Epithelial cell of esophagus (primary cell): ENCODE results near the gene PRCC.

Experiments used
- DNase-seq: peaks from one replicate; pipeline ENCODE4 v3.0.0; 2010; ENCODE audit warnings: low read depth
- H3K4me3 ChIP-seq: 2 replicates; pipeline ENCODE4 v1.5.1; 2011; ENCODE audit warnings: mild to moderate bottlenecking, low read length, control low read depth
- TF ChIP-seq, protein P1 (sequence below): IDR thresholded peaks from 2 replicates; pipeline ENCODE4 v1.5.1; 2011; ENCODE audit warnings: low read depth, mild to moderate bottlenecking, low read length, control low read depth, inconsistent platforms; ENCODE audit not compliant: insufficient read depth; ENCODE audit errors: missing control alignments

PRCC gene

DNA sequence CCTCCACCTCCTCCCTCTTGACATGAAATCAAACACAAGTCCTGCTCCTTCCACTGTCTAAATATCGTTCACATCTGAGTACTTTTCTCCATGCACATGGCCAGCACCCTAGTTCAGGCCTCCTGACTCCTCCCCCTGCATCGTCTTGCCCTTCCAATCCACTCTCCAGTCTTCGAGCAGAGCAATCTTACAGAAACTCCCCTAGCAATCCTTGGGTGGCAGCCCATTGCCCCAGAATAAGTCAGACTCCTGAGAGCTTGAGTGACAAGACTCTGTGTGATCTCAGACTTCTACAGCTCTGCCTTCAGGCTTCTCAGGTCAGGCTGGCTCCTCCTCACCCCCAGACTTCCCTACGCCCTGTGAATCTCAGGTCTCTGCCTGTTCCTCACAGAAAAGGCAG lies 43.8 kb downstream of the PRCC start:
- TF ChIP-seq, protein P1, sequence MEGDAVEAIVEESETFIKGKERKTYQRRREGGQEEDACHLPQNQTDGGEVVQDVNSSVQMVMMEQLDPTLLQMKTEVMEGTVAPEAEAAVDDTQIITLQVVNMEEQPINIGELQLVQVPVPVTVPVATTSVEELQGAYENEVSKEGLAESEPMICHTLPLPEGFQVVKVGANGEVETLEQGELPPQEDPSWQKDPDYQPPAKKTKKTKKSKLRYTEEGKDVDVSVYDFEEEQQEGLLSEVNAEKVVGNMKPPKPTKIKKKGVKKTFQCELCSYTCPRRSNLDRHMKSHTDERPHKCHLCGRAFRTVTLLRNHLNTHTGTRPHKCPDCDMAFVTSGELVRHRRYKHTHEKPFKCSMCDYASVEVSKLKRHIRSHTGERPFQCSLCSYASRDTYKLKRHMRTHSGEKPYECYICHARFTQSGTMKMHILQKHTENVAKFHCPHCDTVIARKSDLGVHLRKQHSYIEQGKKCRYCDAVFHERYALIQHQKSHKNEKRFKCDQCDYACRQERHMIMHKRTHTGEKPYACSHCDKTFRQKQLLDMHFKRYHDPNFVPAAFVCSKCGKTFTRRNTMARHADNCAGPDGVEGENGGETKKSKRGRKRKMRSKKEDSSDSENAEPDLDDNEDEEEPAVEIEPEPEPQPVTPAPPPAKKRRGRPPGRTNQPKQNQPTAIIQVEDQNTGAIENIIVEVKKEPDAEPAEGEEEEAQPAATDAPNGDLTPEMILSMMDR, result no peak

DNA sequence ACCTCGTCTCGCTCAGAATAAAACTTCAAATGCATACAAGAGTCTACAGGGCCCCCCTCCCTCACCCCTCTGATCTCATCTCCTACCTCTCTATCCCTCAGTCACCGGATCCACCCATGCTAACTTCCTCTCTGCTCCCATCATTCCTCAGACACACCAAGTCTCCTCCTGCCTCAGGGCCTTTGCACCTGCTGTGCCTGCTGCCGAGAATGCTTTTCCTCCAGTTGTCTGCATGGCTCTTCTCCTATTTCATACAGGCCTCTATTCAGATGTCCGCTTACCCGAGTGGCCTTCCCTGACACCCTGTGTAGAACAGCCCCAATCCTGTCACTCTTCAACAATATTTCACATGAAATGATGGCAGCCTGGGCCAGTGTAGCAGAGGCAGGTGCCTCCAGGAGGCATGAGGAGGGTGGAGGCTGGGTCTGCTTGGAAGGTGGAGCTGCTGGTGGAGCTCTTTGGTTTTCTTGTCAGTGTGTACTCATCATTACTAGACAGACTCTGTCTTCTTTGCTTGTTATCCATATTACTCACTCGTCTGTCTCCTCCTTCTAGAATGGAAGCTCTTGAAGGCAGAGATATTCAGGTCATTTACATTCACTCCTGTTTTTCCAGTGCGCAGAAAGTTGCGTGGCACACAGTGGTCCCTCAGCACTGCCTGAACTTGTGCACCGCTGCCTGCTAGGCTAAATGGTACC lies 45.1 kb downstream of the PRCC start:
- no peak overlapping the region for H3K4me3 ChIP-seq
- TF ChIP-seq, protein P1, result no peak
- peak; percentile 68 for DNase-seq

More for the DNA sequence above, 43.8 kb downstream of the PRCC start:
- DNase-seq, result no peak
- no peak overlapping the region for H3K4me3 ChIP-seq

DNA sequence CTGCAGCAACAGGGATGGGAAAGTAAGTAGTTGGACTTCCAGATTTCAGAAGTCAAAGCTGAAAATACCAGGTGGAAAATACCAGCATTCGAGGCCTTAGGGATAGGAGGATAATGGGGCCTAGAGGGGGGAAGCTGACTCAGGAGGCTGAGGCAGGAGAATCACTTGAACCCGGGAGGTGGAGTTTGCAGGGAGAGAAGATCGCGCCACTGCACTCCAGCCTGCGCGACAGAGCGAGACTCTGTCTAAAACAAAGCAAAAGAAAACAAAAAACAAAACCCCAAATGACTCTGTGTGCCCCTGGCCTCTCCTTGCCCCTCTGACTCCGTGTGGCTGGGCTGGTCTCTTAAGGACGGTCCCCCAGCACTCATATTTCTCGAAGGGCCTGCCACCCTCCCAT lies 46.0 kb downstream of the PRCC start:
- TF ChIP-seq, protein P1, result no peak
- peak overlapping the region; percentile 42 for H3K4me3 ChIP-seq
- DNase-seq, result no peak

DNA sequence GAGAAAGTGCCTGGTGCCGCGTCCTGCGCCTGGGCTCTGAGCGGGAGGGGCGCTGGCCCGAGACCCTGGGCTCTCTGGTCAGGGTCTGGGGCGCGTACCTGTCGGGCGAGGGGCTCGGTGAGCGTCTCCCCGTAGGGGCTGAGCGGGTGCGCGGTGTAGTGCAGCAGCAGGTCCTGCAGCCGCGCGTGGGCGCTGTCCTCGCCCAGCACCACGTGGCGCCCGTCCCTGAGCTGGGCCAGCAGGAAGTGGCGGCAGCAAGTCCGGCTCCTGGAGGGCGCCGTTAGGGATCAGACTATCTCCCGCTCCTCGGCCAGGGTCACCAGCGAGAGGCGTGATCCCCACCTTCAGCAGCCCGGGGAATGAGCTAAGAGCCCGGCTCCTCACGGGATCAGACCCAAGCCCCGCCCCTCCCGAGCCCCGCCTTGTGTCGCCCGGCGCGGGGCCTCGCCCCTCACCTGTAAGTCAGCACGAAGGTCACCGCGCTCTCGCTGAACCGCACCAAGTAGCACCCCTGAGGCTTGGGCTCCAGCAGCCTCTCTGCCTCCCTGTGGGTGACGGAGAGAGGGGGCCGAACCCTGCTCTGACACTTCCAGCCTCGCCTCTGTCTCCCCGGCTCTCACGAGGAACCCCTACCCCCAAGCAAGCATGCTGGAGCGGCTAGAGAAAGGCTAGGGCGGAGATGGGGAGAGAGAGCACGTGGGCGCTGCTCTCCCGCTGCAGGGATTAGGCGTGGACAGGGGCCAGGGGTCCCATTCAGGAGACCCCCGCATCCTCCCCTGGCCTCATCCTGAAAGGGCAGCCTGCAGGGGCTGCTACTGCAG lies 46.6 kb downstream of the PRCC start:
- H3K4me3 ChIP-seq, result peak overlapping the region; percentile 42
- peak; percentile 55 for DNase-seq
- TF ChIP-seq, protein P1, result peak; percentile 48

DNA sequence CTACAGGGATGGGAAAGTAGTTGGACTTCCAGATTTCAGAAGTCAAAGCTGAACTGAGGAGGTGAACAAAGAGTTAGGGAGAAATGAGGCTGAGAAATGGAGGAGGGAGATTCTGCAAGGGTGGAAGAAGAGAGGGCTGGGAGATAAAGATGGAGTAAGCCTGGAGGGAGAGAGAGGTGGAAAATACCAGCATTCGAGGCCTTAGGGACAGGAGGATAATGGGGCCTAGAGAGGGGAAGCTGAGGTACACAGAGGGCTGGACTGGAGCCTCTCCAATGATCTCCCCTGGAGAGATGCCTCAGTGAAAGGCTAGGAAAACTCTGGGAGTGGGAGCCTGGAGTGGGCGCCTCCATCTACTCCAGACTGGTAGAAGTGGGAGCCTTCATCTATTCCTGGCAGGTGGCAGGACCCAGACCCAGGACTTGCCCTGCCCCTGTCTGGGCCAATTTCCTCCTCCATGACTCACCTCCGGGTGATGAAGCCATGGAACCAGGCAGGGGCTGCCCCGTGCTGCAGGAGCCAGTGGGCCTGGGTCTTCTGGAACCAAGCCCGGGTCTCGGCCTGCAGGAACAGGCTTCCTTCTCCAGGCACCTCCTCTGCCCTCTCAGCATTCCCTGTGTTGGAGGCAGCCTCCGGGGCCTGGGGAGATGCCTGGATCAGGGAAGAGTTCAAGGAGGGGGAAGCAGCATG lies 47.4 kb downstream of the PRCC start:
- DNase-seq, result peak; percentile 51
- H3K4me3 ChIP-seq, result no peak overlapping the region
- TF ChIP-seq, protein P1, result no peak

DNA sequence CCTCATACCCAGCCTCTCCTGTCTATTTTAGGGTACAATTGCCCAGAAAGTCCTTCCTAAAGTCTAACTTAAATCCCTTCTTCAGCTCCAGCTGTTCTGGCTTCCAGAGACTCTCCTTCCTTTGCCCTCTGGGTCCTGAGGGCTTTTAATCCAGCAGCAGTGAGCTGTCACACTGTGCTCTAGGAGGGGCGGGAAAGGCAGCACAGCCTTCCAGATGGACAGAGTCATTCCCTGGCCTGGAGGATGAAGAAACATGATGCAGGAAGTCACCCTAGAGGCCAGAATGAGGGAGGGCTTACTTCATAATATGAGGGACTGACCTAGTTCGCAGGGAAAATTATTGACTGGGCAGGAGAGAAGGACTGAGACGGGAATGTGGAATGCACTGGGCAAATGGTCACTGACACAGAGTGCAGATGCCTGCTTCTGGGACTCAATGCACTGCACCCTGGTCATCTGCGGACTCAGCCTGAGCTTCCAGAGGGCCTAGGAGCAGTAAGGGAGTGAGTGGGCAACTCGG lies 48.0 kb downstream of the PRCC start:
- TF ChIP-seq, protein P1, result no peak
- DNase-seq, result peak; percentile 60
- H3K4me3 ChIP-seq, result no peak overlapping the region
